ENCODE results near the gene ASB16.
"Not testable (repeated sequence)": the region's sequence is repeated elsewhere in the genome, so short reads cannot be mapped to it uniquely, and the experiment has no call there.

ASB16 gene

GRCh38 chr17:44149066-44149465, 21.4 kb upstream of the ASB16 start:
- not testable (repeated sequence) for DNase-seq (ENCODE audit: low read depth)

- DNase-seq (ENCODE audit: low read depth) = no peak
Observed at GRCh38 chr17:44149750-44150329, 20.7 kb upstream of the ASB16 start.

GRCh38 chr17:44152875-44153274, 17.6 kb upstream of the ASB16 start:
- no peak for DNase-seq (ENCODE audit: low read depth)

- DNase-seq (ENCODE audit: low read depth) = no peak
Observed at GRCh38 chr17:44155488-44155887, 15.0 kb upstream of the ASB16 start.

- no peak for DNase-seq (ENCODE audit: low read depth)
Observed at GRCh38 chr17:44159519-44160210, 10.8 kb upstream of the ASB16 start.

GRCh38 chr17:44164476-44164875, 6.0 kb upstream of the ASB16 start:
- DNase-seq (ENCODE audit: low read depth) = no peak

GRCh38 chr17:44167181-44167861, 3.2 kb upstream of the ASB16 start:
- DNase-seq (ENCODE audit: low read depth) = no peak

- DNase-seq (ENCODE audit: low read depth) = no peak
Observed at GRCh38 chr17:44170135-44170498, 387 bp upstream of the ASB16 start.

- no peak for DNase-seq (ENCODE audit: low read depth)
Observed at GRCh38 chr17:44171931-44172455, 1.5 kb downstream of the ASB16 start.

GRCh38 chr17:44174427-44174826, 3.9 kb downstream of the ASB16 start:
- no peak for DNase-seq (ENCODE audit: low read depth)

- no peak for DNase-seq (ENCODE audit: low read depth)
Observed at GRCh38 chr17:44176257-44176656, 5.8 kb downstream of the ASB16 start.

GRCh38 chr17:44176671-44177501, 6.4 kb downstream of the ASB16 start:
- no peak for DNase-seq (ENCODE audit: low read depth)

- no peak for DNase-seq (ENCODE audit: low read depth)
Observed at GRCh38 chr17:44177640-44178039, 7.1 kb downstream of the ASB16 start.

- no peak for DNase-seq (ENCODE audit: low read depth)
Observed at GRCh38 chr17:44178133-44178532, 7.6 kb downstream of the ASB16 start.

- no peak for DNase-seq (ENCODE audit: low read depth)
Observed at GRCh38 chr17:44183024-44183423, 12.5 kb downstream of the ASB16 start.

GRCh38 chr17:44184212-44184810, 13.8 kb downstream of the ASB16 start:
- no peak for DNase-seq (ENCODE audit: low read depth)

- peak; percentile 99 for DNase-seq (ENCODE audit: low read depth)
Observed at GRCh38 chr17:44186307-44187130, 16.0 kb downstream of the ASB16 start, which contains the start of gene TMUB2. Gene TMUB2 (plus strand): TSS chr17:44186972. CDS start chr17:44187709, 737 bp downstream.

GRCh38 chr17:44187131-44187899, 16.8 kb downstream of the ASB16 start:
- DNase-seq (ENCODE audit: low read depth) = no peak

- no peak for DNase-seq (ENCODE audit: low read depth)
Observed at GRCh38 chr17:44188576-44189403, 18.3 kb downstream of the ASB16 start.

Measured in fibroblast of the conjunctiva (primary cell).